Skeletal muscle tissue (tissue), 4 donors: ENCODE data around the gene ZNF680. TPM values are rescaled to one million over a fixed set of nuclear protein-coding genes. Genes with fewer than 3 reads are reported as not detected.
"Not testable (repeated sequence)": the region's sequence is repeated elsewhere in the genome, so short reads cannot be mapped to it uniquely, and the experiment has no call there.

Experiments
- H3K27ac ChIP-seq: one replicate; pipeline ENCODE4 v1.7.0; 2013; ENCODE audit warnings: mild to moderate bottlenecking, low read depth, low read length, inconsistent platforms
- H3K27me3 ChIP-seq, 3 donors: one replicate each; pipeline ENCODE4 v1.7.0; 2013; ENCODE audit warnings: low read length in 3 of 3; ENCODE audit not compliant: control insufficient read depth in 3 of 3, insufficient read depth in 3 of 3
- H3K36me3 ChIP-seq, 3 donors: one replicate each; pipeline ENCODE4 v1.7.0; 2013; ENCODE audit warnings: low read length in 3 of 3; ENCODE audit not compliant: control insufficient read depth in 3 of 3, insufficient read depth in 3 of 3
- H3K4me1 ChIP-seq, 3 donors: one replicate each; pipeline ENCODE4 v1.7.0; 2013; ENCODE audit warnings: low read length in 3 of 3, mild to moderate bottlenecking in 3 of 3; ENCODE audit not compliant: control insufficient read depth in 3 of 3, insufficient read depth in 3 of 3
- H3K4me3 ChIP-seq, 3 donors: one replicate each; pipeline ENCODE4 v1.7.0; 2013; ENCODE audit warnings: low read length in 3 of 3
- H3K9ac ChIP-seq, 3 donors: one replicate each; pipeline ENCODE4 v1.7.0; 2013; ENCODE audit warnings: low read length in 3 of 3, mild to moderate bottlenecking in 3 of 3, moderate library complexity in 2 of 3, low read depth in 1 of 3
- H3K9me3 ChIP-seq, 3 donors: one replicate each; pipeline ENCODE4 v1.7.0; 2013; ENCODE audit warnings: low read length in 3 of 3; ENCODE audit not compliant: control insufficient read depth in 3 of 3
- total RNA-seq: library from RNA; depleted of rRNA; stranded (reverse); fragments of >200 nt; gene quantifications from one replicate; pipeline ENCODE4 v1.2.3, GENCODE V29; 2014
- donor health status: Osteomylitis.

The ZNF680 gene
- total RNA-seq, 1 donor from 2014 or later, result 17.7 TPM

- no peak overlapping the region for H3K4me3 ChIP-seq
- H3K36me3 ChIP-seq, result no peaks in the 10 kb centered on the region
- H3K27ac ChIP-seq, result no peak overlapping the region
- no peaks in the 10 kb centered on the region for H3K4me1 ChIP-seq
- H3K27me3 ChIP-seq, result no peaks in the 10 kb centered on the region
- H3K9ac ChIP-seq, result no peak overlapping the region
- peaks cover 0 to 4% (median 3%) of the 10 kb centered on the region in 3 donors for H3K9me3 ChIP-seq
These were observed 28.1 kb upstream of the ZNF680 start for GRCh38 chr7:64590971-64591370.

DNA sequence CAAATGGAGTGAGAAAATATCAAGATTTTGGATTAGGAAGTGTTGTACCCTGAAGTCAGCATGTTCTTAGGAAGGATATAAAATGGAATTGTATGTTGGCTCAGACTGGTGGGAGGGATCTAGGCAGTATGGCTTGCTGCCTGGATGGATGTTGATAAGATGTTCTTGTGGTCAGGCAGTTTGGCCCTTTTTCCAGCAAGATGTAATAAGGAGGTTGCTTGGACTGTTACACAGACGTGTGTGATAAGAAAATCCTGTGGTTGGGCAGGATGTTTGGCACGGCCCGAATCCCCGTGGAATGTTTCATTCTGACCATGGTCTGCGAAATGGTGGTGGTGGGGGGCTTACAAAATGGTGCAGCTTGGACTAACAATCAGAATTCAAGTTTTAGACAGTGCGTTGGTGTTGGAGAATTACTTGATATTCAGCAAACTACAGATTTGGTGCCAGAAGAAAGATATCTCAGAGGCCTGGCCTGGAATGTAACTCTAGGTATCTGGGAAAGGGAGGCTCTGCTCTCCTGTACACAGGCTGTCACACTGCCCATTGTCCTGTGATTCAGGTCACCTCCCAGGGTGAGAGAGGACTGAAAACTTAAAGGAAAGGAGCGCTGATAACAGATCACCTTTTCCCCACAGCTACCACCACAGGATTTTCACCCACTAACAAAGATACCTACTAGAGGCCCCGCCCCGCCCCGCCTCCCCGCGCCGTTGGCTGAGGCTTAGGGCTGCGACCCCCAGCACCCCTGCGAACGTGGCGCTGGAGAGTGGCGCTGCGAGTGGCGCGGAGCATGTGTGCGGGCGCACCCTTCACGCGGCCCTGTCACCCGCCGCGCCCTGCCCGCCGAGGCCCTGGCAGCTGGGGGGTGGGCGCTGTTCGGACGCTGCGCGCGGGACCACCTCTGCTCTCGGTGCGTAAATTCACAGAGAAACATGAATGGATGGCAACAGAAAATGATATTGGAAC, 19.3 kb upstream of the ZNF680 start:
- Histone ChIP-seq H3K9me3 (peaks cover 0 to 4% (median 3%) of the 10 kb centered on the region in 3 donors), H3K36me3 (no peaks in the 10 kb centered on the region), H3K4me3 (no peak overlapping the region), H3K4me1 (no peaks in the 10 kb centered on the region), H3K9ac (no peak overlapping the region), H3K27ac (no peak overlapping the region), H3K27me3 (no peaks in the 10 kb centered on the region)

GRCh38 chr7:64581391-64581790, 18.5 kb upstream of the ZNF680 start:
- no peak overlapping the region for H3K27ac ChIP-seq
- no peaks in the 10 kb centered on the region for H3K9me3 ChIP-seq
- H3K4me3 ChIP-seq, result no peak overlapping the region
- no peaks in the 10 kb centered on the region for H3K27me3 ChIP-seq
- H3K36me3 ChIP-seq, result no peaks in the 10 kb centered on the region
- no peak overlapping the region for H3K9ac ChIP-seq
- H3K4me1 ChIP-seq, result no peaks in the 10 kb centered on the region

GRCh38 chr7:64574540-64575099, 11.7 kb upstream of the ZNF680 start:
- Histone ChIP-seq H3K9ac (peak overlapping the region in 1 of 3 donors; percentile 16), H3K4me3 (peak overlapping the region in 2 of 3 donors; percentile 36 to 57)

GRCh38 chr7:64570284-64570605, 7.4 kb upstream of the ZNF680 start:
- not testable (repeated sequence) for H3K27ac ChIP-seq, H3K9me3 ChIP-seq, H3K36me3 ChIP-seq
- peak overlapping the region; percentile 62 to 74 (median 64) for H3K4me3 ChIP-seq
- H3K27me3 ChIP-seq, result peaks cover 0 to 15% (median 11%) of the 10 kb centered on the region in 3 donors
- H3K9ac ChIP-seq, result peak overlapping the region in 1 of 3 donors; percentile 45
- peaks cover 6 to 11% (median 8%) of the 10 kb centered on the region in 3 donors for H3K4me1 ChIP-seq

More at GRCh38 chr7:64574540-64575099, 11.7 kb upstream of the ZNF680 start:
- Histone ChIP-seq H3K27me3 (peaks cover 0 to 5% (median 5%) of the 10 kb centered on the region in 3 donors), H3K4me1 (peaks cover 3 to 6% (median 5%) of the 10 kb centered on the region in 3 donors), H3K36me3 (no peaks in the 10 kb centered on the region), H3K27ac (no peak overlapping the region), H3K9me3 (no peaks in the 10 kb centered on the region)

DNA sequence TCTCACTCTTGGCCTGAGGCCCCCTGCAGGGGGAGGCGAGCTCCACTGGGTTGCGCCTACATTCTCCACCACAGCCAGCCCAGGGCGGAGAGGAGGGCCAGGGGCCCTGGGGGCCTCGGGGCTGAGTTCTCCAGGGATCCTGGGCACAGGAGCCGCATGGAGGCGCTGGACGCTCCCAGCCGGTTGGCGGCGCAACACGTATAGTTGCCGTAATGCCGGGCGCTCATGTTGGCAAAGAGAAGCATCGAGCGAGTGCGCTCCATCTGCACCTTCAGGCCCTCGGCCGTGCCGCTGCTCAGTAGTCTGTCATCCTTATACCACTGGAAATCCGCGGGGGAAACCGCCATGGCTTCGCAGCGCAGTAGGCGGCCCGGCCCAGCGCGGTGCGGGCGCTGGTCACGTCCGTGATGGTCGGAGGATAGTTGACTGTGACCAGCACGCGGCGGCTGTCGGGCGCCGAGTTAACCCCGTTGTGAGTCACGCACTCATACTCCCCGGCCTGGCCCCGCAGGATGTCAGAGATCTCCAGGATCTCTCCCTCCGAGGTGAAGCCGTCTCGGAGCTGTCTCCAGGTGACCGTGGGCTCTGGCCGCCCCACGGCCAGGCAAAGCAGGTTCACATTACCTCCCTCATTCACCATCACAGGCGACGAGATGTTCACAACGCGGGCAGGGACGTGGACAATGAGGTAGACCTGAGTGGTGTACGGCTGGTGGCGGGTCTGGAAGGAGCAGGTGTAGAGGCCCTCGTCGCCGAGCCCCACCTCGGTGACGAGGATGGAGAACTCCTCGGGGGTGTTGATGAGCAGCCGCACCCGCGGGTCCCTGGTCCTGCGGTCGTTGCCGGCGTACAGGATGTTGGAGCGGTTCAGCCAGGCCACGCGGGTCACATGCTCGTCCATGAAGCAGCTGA, 6.8 kb upstream of the ZNF680 start:
- H3K4me3 ChIP-seq, result peak overlapping the region; percentile 62 to 74 (median 64)
- H3K9me3 ChIP-seq, H3K27ac ChIP-seq, H3K36me3 ChIP-seq: not testable (repeated sequence)
- peaks cover 0 to 15% (median 11%) of the 10 kb centered on the region in 3 donors for H3K27me3 ChIP-seq
- H3K4me1 ChIP-seq, result peaks cover 6 to 11% (median 8%) of the 10 kb centered on the region in 3 donors
- peak overlapping the region in 1 of 3 donors; percentile 45 for H3K9ac ChIP-seq

- Histone ChIP-seq H3K36me3 (peaks cover 0 to 2% (median 0%) of the 10 kb centered on the region in 3 donors), H3K4me3 (peak overlapping the region; percentile 87 to 97 (median 94)), H3K27me3 (no peaks in the 10 kb centered on the region), H3K9ac (peak overlapping the region; percentile 85 to 95 (median 90)), H3K9me3 (no peaks in the 10 kb centered on the region), H3K27ac (peak overlapping the region; percentile 94), H3K4me1 (peaks cover 15 to 17% (median 15%) of the 10 kb centered on the region in 3 donors)
These were observed 630 bp downstream of the ZNF680 start for GRCh38 chr7:64562256-64562625.

GRCh38 chr7:64559206-64559605, 3.7 kb downstream of the ZNF680 start:
- H3K4me1 ChIP-seq, result peaks cover 15 to 17% (median 15%) of the 10 kb centered on the region in 3 donors
- H3K9me3 ChIP-seq, result no peaks in the 10 kb centered on the region
- peaks cover 0 to 2% (median 0%) of the 10 kb centered on the region in 3 donors for H3K36me3 ChIP-seq
- peak overlapping the region; percentile 26 to 68 (median 27) for H3K9ac ChIP-seq
- H3K4me3 ChIP-seq, result peak overlapping the region in 1 of 3 donors; percentile 49
- peak overlapping the region; percentile 82 for H3K27ac ChIP-seq
- no peaks in the 10 kb centered on the region for H3K27me3 ChIP-seq

DNA sequence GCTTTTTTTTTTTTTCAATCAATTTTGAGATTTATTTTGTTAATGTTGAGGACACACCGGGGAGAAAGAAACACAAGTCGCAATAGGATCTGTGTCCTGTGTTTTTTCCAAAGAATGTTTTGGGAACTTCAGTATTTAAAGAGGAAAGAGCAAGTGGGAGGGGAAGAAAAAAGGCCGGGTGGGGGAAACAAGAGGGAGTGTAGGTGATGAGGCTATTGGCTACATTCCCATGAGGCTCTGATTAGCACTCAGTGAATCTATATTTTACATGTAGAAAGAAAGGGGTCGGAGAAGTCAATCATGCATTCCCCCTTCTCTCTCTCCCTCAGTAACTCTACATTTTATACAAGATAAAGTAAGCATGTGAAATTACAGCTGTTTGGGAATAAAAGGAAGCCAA, 4.1 kb downstream of the ZNF680 start:
- Histone ChIP-seq H3K9ac (peak overlapping the region; percentile 26 to 68 (median 27)), H3K4me3 (peak overlapping the region in 2 of 3 donors; percentile 22 to 49), H3K27me3 (no peaks in the 10 kb centered on the region), H3K36me3 (peaks cover 0 to 2% (median 0%) of the 10 kb centered on the region in 3 donors), H3K9me3 (no peaks in the 10 kb centered on the region), H3K27ac (peak overlapping the region; percentile 82), H3K4me1 (peaks cover 15 to 17% (median 15%) of the 10 kb centered on the region in 3 donors)
